K562 (cell line): ENCODE data around the gene DTYMK. TPM values are rescaled to one million over a fixed set of nuclear protein-coding genes. Genes with fewer than 3 reads are reported as not detected.

Experiments
- ATAC-seq: fragments of 200-7000 bp; cut with Tn5 transposase; 3 replicates; pipeline ENCODE4 v1.9.1; 2020; ENCODE audit warnings: moderate library complexity
- BruUV-seq: library from RNA; stranded (reverse); fragments of 400-500 nt; replicated peaks from 2 replicates; lab custom pipeline; 2021; lab: Mats Ljungman, UMichigan
- CTCF ChIA-PET: fragments of 300-600 bp; formaldehyde crosslinking; extraction: SDS; loops from one replicate; lab custom pipeline; 2021; ENCODE audit warnings: low intra/inter-chr PET ratio; lab: Yijun Ruan, JAX
- POLR2A ChIA-PET: fragments of 300-600, 350-650 bp; sonication (Branson Sonifier 250); formaldehyde crosslinking; extraction: SDS; loops from one replicate; lab custom pipeline; 2021; ENCODE audit warnings: antibody characterized with exemption, inconsistent platforms; lab: Yijun Ruan, JAX
- DNase-seq, 4 experiments: peaks; one replicate each; pipeline versions ENCODE4 v3.0.0 to v3.0.0-alpha.2; 2011 to 2018; ENCODE audit warnings: low spot score in 3 of 4, mixed read lengths in 3 of 4; ENCODE audit errors: extremely low read depth in 1 of 4
- FAIRE-seq: peaks from 2 replicates; lab custom pipeline; 2011; peaks lifted over from hg19 to GRCh38; lab: Jason Lieb, UNC
- H2AFZ ChIP-seq: 2 replicates; pipeline ENCODE4 v1.6.0; 2011; ENCODE audit warnings: low read depth, low read length, control low read depth, inconsistent platforms
- H3K27ac ChIP-seq: fragments of 200-600 bp; 3 replicates; pipeline ENCODE4 v1.8.0; 2011; ENCODE audit warnings: low read depth, mild to moderate bottlenecking, control low read depth, inconsistent platforms, low read length, moderate library complexity, mixed read lengths; ENCODE audit errors: extremely low read depth
- H3K27me3 ChIP-seq, 2 experiments: fragments of 300-600 bp in 1 of 2; 2 replicates in 1 of 2; 3 replicates in 1 of 2; pipeline versions ENCODE4 v1.6.0 to v1.8.0; 2011; ENCODE audit warnings: inconsistent platforms in 2 of 2, low read length in 2 of 2, mild to moderate bottlenecking in 1 of 2, mixed read lengths in 1 of 2, moderate library complexity in 1 of 2; ENCODE audit not compliant: control insufficient read depth in 2 of 2, insufficient read depth in 2 of 2
- H3K36me3 ChIP-seq: fragments of 300-600 bp; 3 replicates; pipeline ENCODE4 v1.8.0; 2011; ENCODE audit warnings: mild to moderate bottlenecking, low read length, inconsistent platforms; ENCODE audit not compliant: control insufficient read depth, insufficient read depth
- H3K4me1 ChIP-seq, 2 experiments: fragments of 200-600 bp in 1 of 2; replicated peaks in 1 of 2; 2 replicates in 1 of 2; 3 replicates in 1 of 2; pipeline versions ENCODE4 v1.5.1 to v1.8.0; 2011; ENCODE audit warnings: inconsistent platforms in 2 of 2, low read length in 2 of 2, mild to moderate bottlenecking in 1 of 2, mixed read lengths in 1 of 2, moderate library complexity in 1 of 2; ENCODE audit not compliant: control insufficient read depth in 2 of 2, insufficient read depth in 2 of 2
- H3K4me2 ChIP-seq: 2 replicates; pipeline ENCODE4 v1.6.1; 2011; ENCODE audit warnings: low read length, control low read depth, inconsistent platforms, mixed read lengths; ENCODE audit not compliant: insufficient read depth
- H3K4me3 ChIP-seq: fragments of 200-600 bp; sonication (generic), shearing (Covaris generic); 2 replicates; pipeline ENCODE4 v1.5.1; 2016; ENCODE audit warnings: control low read depth, inconsistent platforms
- H3K79me2 ChIP-seq: fragments of 200-600 bp; 3 replicates; pipeline ENCODE4 v1.8.0; 2011; ENCODE audit warnings: low read length, inconsistent platforms; ENCODE audit not compliant: control insufficient read depth, insufficient read depth
- H3K9ac ChIP-seq, 2 experiments: 2 replicates each; pipeline versions ENCODE4 v1.6.0 to v1.6.1; 2011; ENCODE audit warnings: low read depth in 2 of 2, low read length in 2 of 2, control low read depth in 1 of 2, inconsistent platforms in 1 of 2, mild to moderate bottlenecking in 1 of 2, mixed read lengths in 1 of 2; ENCODE audit not compliant: insufficient read depth in 1 of 2
- H3K9me1 ChIP-seq: one replicate; pipeline ENCODE4 v1.6.0; 2011; ENCODE audit warnings: inconsistent platforms, mild to moderate bottlenecking, low read length, moderate library complexity; ENCODE audit not compliant: control insufficient read depth, insufficient read depth
- H3K9me3 ChIP-seq: replicated peaks from 2 replicates; pipeline ENCODE4 v1.5.1; 2011; ENCODE audit warnings: low read depth, low read length, inconsistent platforms; ENCODE audit not compliant: control insufficient read depth, insufficient read depth
- H4K20me1 ChIP-seq: replicated peaks from 2 replicates; pipeline ENCODE4 v1.6.1; 2011; ENCODE audit warnings: low read length, inconsistent platforms, mixed read lengths; ENCODE audit not compliant: control insufficient read depth, insufficient read depth
- BDP1 ChIP-seq: IDR thresholded peaks from 3 replicates; pipeline ENCODE4 v1.6.1; 2011; ENCODE audit not compliant: insufficient read length, insufficient read depth
- COPS2 ChIP-seq: fragments of 450-650 bp; conservative IDR thresholded peaks from 2 replicates; pipeline ENCODE4 v1.6.1; 2016; ENCODE audit warnings: mild to moderate bottlenecking, moderate library complexity
- EP300 ChIP-seq: IDR thresholded peaks from 2 replicates; pipeline ENCODE4 v1.6.1; 2012; ENCODE audit warnings: low read length, improper control_type of control experiment
- LEF1 ChIP-seq: fragments of 450-650 bp; IDR thresholded peaks from 2 replicates; pipeline ENCODE4 v1.6.1; 2016; ENCODE audit warnings: mild to moderate bottlenecking
- SUPT5H ChIP-seq: fragments of 450-650 bp; IDR thresholded peaks from 2 replicates; pipeline ENCODE4 v1.6.1; 2016
- ZBTB8A ChIP-seq: fragments of 450-650 bp; IDR thresholded peaks from 2 replicates; pipeline ENCODE4 v1.6.1; 2018; ENCODE audit warnings: mild to moderate bottlenecking, moderate library complexity; ENCODE audit not compliant: partially characterized antibody
- ZNF174 ChIP-seq: fragments of 250-450 bp; sonication (Bioruptor Pico); IDR thresholded peaks from 2 replicates; pipeline ENCODE4 v1.4.0; 2020; ENCODE audit warnings: mild to moderate bottlenecking
- whole genome bisulfite sequencing: fragments of 100-300 bp; shearing (Covaris generic); methylation state at CpG from one replicate; pipeline ENCODE4 v1.1.6; 2016; ENCODE audit warnings: low coverage, mixed read lengths; ENCODE audit not compliant: insufficient coverage; ENCODE audit errors: missing lambda C conversion rate; 5-methylcytosine and 5-hydroxymethylcytosine counted together
- in situ Hi-C: fragments of 300-500 bp; cut with MboI; formaldehyde crosslinking; loops from 4 replicates; pipeline ENCODE4 v1.15.0; 2018; ENCODE audit warnings: inconsistent platforms, mixed read lengths
- intact Hi-C: fragments of 100-400 bp; cut with micrococcal nuclease; formaldehyde crosslinking; loops from 2 replicates; pipeline ENCODE4 v1.14.2; 2022
- polyA plus RNA-seq, 8 experiments: library from polyadenylated mRNA; depleted of rRNA in 4 of 8; stranded (reverse) in 5 of 8; unstranded in 3 of 8; fragments of >200 nt; fragmentation: Nextera tagmentation in 2 of 8; fragmentation: Illumina TruSeq in 1 of 8; extraction: Ambion mirVana in 2 of 8; extraction: Trizol in 1 of 8; gene quantifications; 2 replicates each; pipeline versions ENCODE4 v1.2.1 to v1.2.3, GENCODE V29; 2011 to 2014; ENCODE audit warnings: inconsistent platforms in 1 of 8, missing spikeins in 1 of 8
- total RNA-seq, 7 experiments: library from RNA; depleted of rRNA in 6 of 7; stranded (reverse); fragments of >200 nt in 6 of 7; fragmentation: Illumina TruSeq in 2 of 7; extraction: Trizol in 2 of 7; gene quantifications; 2 replicates each; pipeline versions ENCODE4 v1.2.1 to v1.2.3, GENCODE V29; 2011 to 2021; ENCODE audit warnings: low replicate concordance in 1 of 7
- TF ChIP-seq, protein P1 (sequence below): fragments of 450-650 bp; formaldehyde crosslinking; IDR thresholded peaks from 2 replicates; pipeline ENCODE4 v1.4.0; 2022; ENCODE audit warnings: missing genetic modification characterization

DTYMK gene
- total and polyA plus RNA-seq, 9 of the 15 experiments (the other 6 are each of a cell fraction or from before 2014, with no cell fraction given), result 8.2 to 85.0 (median 47.9) TPM

DNA sequence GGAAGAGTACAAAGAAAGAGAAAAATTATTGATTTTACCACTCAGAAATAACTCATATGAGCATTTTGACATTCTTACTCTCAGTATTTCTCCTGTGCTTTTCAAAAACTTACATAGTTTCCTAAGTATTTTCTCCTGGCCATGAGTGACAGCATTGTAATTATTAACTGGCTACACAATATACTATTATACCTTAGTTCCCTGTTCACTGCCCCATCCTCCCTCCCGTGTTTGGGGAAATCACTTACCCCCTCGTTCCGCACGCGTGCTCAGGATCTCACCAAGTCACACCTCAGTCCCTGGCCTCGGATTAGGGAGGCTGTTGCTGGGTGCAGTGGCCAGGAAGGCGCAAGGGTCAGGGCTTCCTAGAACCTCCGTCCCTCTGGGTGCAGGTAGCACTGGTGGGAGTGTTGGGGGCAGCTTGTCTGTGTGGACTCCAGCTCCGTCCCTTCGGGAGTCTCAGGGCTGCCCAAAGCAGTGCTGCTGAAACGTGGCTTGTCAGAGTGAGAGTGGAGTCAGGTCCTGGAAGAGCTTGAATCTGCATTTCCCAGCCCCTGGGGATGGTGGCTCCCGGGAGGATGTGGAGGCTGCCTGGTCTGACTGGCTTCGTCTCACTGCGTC is 25.9 kb downstream of the DTYMK start:
- intact Hi-C loops, result no loop called here
- Histone ChIP-seq H3K27me3 (no peaks in the 10 kb centered on the region), H4K20me1 (no peaks in the 10 kb centered on the region), H3K36me3 (peaks cover 33% of the 10 kb centered on the region; the same call in 2 of the 3 replicates), H3K4me1 (peaks cover 0 to 3% of the 10 kb centered on the region in 2 experiments; a peak in 2 of 5 replicates), H3K9me1 (no peaks in the 10 kb centered on the region), H3K27ac (no peak overlapping the region), H3K79me2 (no peaks in the 10 kb centered on the region), H2AFZ (no peak overlapping the region), H3K4me3 (no peak overlapping the region), H3K9ac (0 out of 4 replicates have a peak overlapping the region, but pooled peaks of 1 of the 2 experiments have one; percentile 36), H3K4me2 (no peak overlapping the region), H3K9me3 (no peaks in the 10 kb centered on the region)
- no TSS peak for BruUV-seq
- POLR2A ChIA-PET, result interaction anchor here (1.6 kb wide), 1 partner anchor 11 kb away, joined by 5 read pairs; no protein-coding TSS in a partner anchor
- TF ChIP-seq ZNF174 (CRISPR knock-in tag) (no peak), EP300 (no peak), BDP1 (no peak), COPS2 (no peak), ZBTB8A (no peak), SUPT5H (0 out of 2 replicates have a peak, but pooled peaks have one; percentile 18), LEF1 (no peak)
- TF ChIP-seq, protein P1, sequence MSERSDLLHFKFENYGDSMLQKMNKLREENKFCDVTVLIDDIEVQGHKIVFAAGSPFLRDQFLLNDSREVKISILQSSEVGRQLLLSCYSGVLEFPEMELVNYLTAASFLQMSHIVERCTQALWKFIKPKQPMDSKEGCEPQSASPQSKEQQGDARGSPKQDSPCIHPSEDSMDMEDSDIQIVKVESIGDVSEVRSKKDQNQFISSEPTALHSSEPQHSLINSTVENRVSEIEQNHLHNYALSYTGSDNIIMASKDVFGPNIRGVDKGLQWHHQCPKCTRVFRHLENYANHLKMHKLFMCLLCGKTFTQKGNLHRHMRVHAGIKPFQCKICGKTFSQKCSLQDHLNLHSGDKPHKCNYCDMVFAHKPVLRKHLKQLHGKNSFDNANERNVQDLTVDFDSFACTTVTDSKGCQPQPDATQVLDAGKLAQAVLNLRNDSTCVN, result no peak
- ATAC-seq (no peak), DNase-seq (no peak), FAIRE-seq (no peak)
- in situ Hi-C loops, result no loop called here
- 96% methylated on average over 11 of the region's 14 CpGs for WGBS
- CTCF ChIA-PET, result no interaction called here
